Measurements from ENCODE around the gene ACIN1. TPM values are rescaled to one million over a fixed set of nuclear protein-coding genes. Genes with fewer than 3 reads are reported as not detected.

The ACIN1 gene
- total and polyA plus RNA-seq, 2 of the 13 experiments (the other 11 are each of a cell fraction or from before 2014, with no cell fraction given): 165 to 183 TPM

GRCh38 chr14:23120541-23121251 is 25.8 kb upstream of the ACIN1 start (continued):
- TF ChIP-seq, protein P1, sequence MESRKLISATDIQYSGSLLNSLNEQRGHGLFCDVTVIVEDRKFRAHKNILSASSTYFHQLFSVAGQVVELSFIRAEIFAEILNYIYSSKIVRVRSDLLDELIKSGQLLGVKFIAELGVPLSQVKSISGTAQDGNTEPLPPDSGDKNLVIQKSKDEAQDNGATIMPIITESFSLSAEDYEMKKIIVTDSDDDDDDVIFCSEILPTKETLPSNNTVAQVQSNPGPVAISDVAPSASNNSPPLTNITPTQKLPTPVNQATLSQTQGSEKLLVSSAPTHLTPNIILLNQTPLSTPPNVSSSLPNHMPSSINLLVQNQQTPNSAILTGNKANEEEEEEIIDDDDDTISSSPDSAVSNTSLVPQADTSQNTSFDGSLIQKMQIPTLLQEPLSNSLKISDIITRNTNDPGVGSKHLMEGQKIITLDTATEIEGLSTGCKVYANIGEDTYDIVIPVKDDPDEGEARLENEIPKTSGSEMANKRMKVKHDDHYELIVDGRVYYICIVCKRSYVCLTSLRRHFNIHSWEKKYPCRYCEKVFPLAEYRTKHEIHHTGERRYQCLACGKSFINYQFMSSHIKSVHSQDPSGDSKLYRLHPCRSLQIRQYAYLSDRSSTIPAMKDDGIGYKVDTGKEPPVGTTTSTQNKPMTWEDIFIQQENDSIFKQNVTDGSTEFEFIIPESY (CRISPR knock-in tag; IDR thresholded peaks at IDR 0.05): peak; percentile 84
- TF ChIP-seq SIN3B (IDR thresholded peaks at IDR 0.05; ENCODE audit: low read length): no peak; the same call in 1 of the 2 replicates
- TF ChIP-seq NFYC (CRISPR knock-in tag; IDR thresholded peaks at IDR 0.05): peak; percentile 43; the same call in 1 of the 2 replicates
- peak; percentile 89 for TF ChIP-seq ZNF574 (CRISPR knock-in tag; IDR thresholded peaks at IDR 0.05)
- peak; percentile 91; the same call in 1 of the 2 replicates for TF ChIP-seq CCDC6 (CRISPR knock-in tag; IDR thresholded peaks at IDR 0.05)
- TF ChIP-seq KLF11 (CRISPR knock-in tag; IDR thresholded peaks at IDR 0.05): no peak; the same call in 1 of the 2 replicates
- peak; percentile 93 for TF ChIP-seq HINFP (CRISPR knock-in tag; IDR thresholded peaks at IDR 0.05; ENCODE audit: low read depth)
- no peak for TF ChIP-seq CENPT (CRISPR knock-in tag; IDR thresholded peaks at IDR 0.05; ENCODE audit: low read depth)
- TF ChIP-seq KLF15 (CRISPR knock-in tag; IDR thresholded peaks at IDR 0.05; ENCODE audit: borderline replicate concordance): no peak
- TF ChIP-seq, protein P2, sequence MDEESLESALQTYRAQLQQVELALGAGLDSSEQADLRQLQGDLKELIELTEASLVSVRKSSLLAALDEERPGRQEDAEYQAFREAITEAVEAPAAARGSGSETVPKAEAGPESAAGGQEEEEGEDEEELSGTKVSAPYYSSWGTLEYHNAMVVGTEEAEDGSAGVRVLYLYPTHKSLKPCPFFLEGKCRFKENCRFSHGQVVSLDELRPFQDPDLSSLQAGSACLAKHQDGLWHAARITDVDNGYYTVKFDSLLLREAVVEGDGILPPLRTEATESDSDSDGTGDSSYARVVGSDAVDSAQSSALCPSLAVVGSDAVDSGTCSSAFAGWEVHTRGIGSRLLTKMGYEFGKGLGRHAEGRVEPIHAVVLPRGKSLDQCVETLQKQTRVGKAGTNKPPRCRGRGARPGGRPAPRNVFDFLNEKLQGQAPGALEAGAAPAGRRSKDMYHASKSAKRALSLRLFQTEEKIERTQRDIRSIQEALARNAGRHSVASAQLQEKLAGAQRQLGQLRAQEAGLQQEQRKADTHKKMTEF (CRISPR knock-in tag; IDR thresholded peaks at IDR 0.05): peak; percentile 81
- TF ChIP-seq ZNF552 (CRISPR knock-in tag; IDR thresholded peaks at IDR 0.05; ENCODE audit: borderline replicate concordance): no peak
- 0 out of 2 replicates have a peak, but pooled peaks have one; percentile 53 for TF ChIP-seq ZNF567 (CRISPR knock-in tag; IDR thresholded peaks at IDR 0.05; ENCODE audit: borderline replicate concordance)
- peak; percentile 78; the same call in 1 of the 2 replicates for TF ChIP-seq ZNF451 (CRISPR knock-in tag; IDR thresholded peaks at IDR 0.05)
- TF ChIP-seq, protein P3, sequence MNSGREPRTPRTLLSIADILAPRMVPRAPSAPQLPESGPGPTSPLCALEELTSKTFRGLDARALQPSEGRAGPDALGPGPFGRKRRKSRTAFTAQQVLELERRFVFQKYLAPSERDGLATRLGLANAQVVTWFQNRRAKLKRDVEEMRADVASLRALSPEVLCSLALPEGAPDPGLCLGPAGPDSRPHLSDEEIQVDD (CRISPR knock-in tag; IDR thresholded peaks at IDR 0.05; ENCODE audit: borderline replicate concordance): peak; percentile 83
- TF ChIP-seq AKAP8 (CRISPR knock-in tag; IDR thresholded peaks at IDR 0.05): 0 out of 2 replicates have a peak, but pooled peaks have one; percentile 22
- no peak for TF ChIP-seq NBN (conservative IDR thresholded peaks at IDR 0.05)
- peak; percentile 50; the same call in 1 of the 2 replicates for TF ChIP-seq MZF1 (CRISPR knock-in tag; IDR thresholded peaks at IDR 0.05; ENCODE audit: borderline replicate concordance)
- TF ChIP-seq ZNF543 (CRISPR knock-in tag; IDR thresholded peaks at IDR 0.05): no peak
- 0 out of 2 replicates have a peak, but pooled peaks have one; percentile 33 for TF ChIP-seq POGZ (CRISPR knock-in tag; IDR thresholded peaks at IDR 0.05)

All from HepG2 (cell line).